ENCODE measurements around the gene ARHGAP6. TPM values are rescaled to one million over a fixed set of nuclear protein-coding genes. Genes with fewer than 3 reads are reported as not detected.

The ARHGAP6 gene
- total and polyA plus RNA-seq, 4 donors: 6.0 to 18.2 (median 12.3) TPM

- 75 to 92% methylated on average over 1 of the region's 1 CpG for WGBS, 2 donors
- Histone ChIP-seq H3K4me3 (no peak overlapping the region), H3K9ac (ENCODE audit: insufficient read depth in 1 of 2, low read length in 2 of 2) (no peak overlapping the region), H3K4me1 (ENCODE audit: control insufficient read depth in 5 of 5, insufficient read depth in 5 of 5, low read length in 5 of 5) (peaks cover 0 to 2% (median 0%) of the 10 kb centered on the region in 5 donors), H3K27ac (ENCODE audit: low read depth in 1 of 2, low read length in 1 of 2) (no peak overlapping the region), H3K36me3 (ENCODE audit: control insufficient read depth in 4 of 4, insufficient read depth in 4 of 4, low read length in 4 of 4) (no peaks in the 10 kb centered on the region), H3K27me3 (ENCODE audit: control insufficient read depth in 3 of 3, insufficient read depth in 3 of 3, low read length in 2 of 3) (peaks cover 0 to 22% (median 10%) of the 10 kb centered on the region in 3 donors), H3K9me3 (ENCODE audit: control insufficient read depth in 4 of 4, insufficient read depth in 3 of 4, low read length in 3 of 4) (no peaks in the 10 kb centered on the region)
- TF ChIP-seq CTCF (IDR thresholded peaks at IDR 0.05; ENCODE audit: control extremely low read depth, extremely low read depth): no peak
- ATAC-seq (ENCODE audit: insufficient read depth, low FRiP score) (no peak), DNase-seq (no peak)
Measured at GRCh38 chrX:11478026-11478425, 187.7 kb downstream of the ARHGAP6 start.

GRCh38 chrX:11474576-11474975, 191.1 kb downstream of the ARHGAP6 start:
- Histone ChIP-seq H3K4me1 (ENCODE audit: control insufficient read depth in 5 of 5, insufficient read depth in 5 of 5, low read length in 5 of 5) (peaks cover 0 to 6% (median 3%) of the 10 kb centered on the region in 5 donors), H3K27me3 (ENCODE audit: control insufficient read depth in 3 of 3, insufficient read depth in 3 of 3, low read length in 2 of 3) (peaks cover 0 to 24% (median 5%) of the 10 kb centered on the region in 3 donors), H3K4me3 (no peak overlapping the region), H3K36me3 (ENCODE audit: control insufficient read depth in 4 of 4, insufficient read depth in 4 of 4, low read length in 4 of 4) (no peaks in the 10 kb centered on the region), H3K9me3 (ENCODE audit: control insufficient read depth in 4 of 4, insufficient read depth in 3 of 4, low read length in 3 of 4) (peaks cover 0 to 2% (median 0%) of the 10 kb centered on the region in 4 donors), H3K27ac (ENCODE audit: low read depth in 1 of 2, low read length in 1 of 2) (no peak overlapping the region), H3K9ac (ENCODE audit: insufficient read depth in 1 of 2, low read length in 2 of 2) (no peak overlapping the region)
- DNase-seq (no peak), ATAC-seq (ENCODE audit: insufficient read depth, low FRiP score) (no peak)
- no peak for TF ChIP-seq CTCF (IDR thresholded peaks at IDR 0.05; ENCODE audit: control extremely low read depth, extremely low read depth)

- H3K9ac ChIP-seq (ENCODE audit: insufficient read depth in 1 of 2, low read length in 2 of 2): no peak overlapping the region
- DNase-seq: no peak
- WGBS, 2 donors: 67 to 92% methylated on average over 1 of the region's 1 CpG
Measured at GRCh38 chrX:11474021-11474420, 191.7 kb downstream of the ARHGAP6 start.

More at GRCh38 chrX:11474021-11474420, 191.7 kb downstream of the ARHGAP6 start:
- H3K4me3 ChIP-seq: no peak overlapping the region
- H3K27ac ChIP-seq (ENCODE audit: low read depth in 1 of 2, low read length in 1 of 2): peak overlapping the region in 1 of 2 donors; percentile 2
- peaks cover 0 to 2% (median 0%) of the 10 kb centered on the region in 4 donors for H3K9me3 ChIP-seq (ENCODE audit: control insufficient read depth in 4 of 4, insufficient read depth in 3 of 4, low read length in 3 of 4)
- no peak for ATAC-seq (ENCODE audit: insufficient read depth, low FRiP score)
- peaks cover 0 to 23% (median 7%) of the 10 kb centered on the region in 3 donors for H3K27me3 ChIP-seq (ENCODE audit: control insufficient read depth in 3 of 3, insufficient read depth in 3 of 3, low read length in 2 of 3)
- TF ChIP-seq CTCF (IDR thresholded peaks at IDR 0.05; ENCODE audit: control extremely low read depth, extremely low read depth): no peak
- no peaks in the 10 kb centered on the region for H3K36me3 ChIP-seq (ENCODE audit: control insufficient read depth in 4 of 4, insufficient read depth in 4 of 4, low read length in 4 of 4)
- H3K4me1 ChIP-seq (ENCODE audit: control insufficient read depth in 5 of 5, insufficient read depth in 5 of 5, low read length in 5 of 5): peaks cover 0 to 6% (median 3%) of the 10 kb centered on the region in 5 donors

Measured in lung (tissue), 12 donors.